ENCODE data around the gene LAT.

GRCh38 chr16:28998837-28999236, 14.0 kb downstream of the LAT start:
- TF ChIP-seq EZH2 (IDR thresholded peaks at IDR 0.05), result no peak
- no peak for TF ChIP-seq MAX (IDR thresholded peaks at IDR 0.05)
- no peak for TF ChIP-seq POLR2AphosphoS5 (IDR thresholded peaks at IDR 0.05; ENCODE audit: low read depth, low read length)
- TF ChIP-seq POLR2A (IDR thresholded peaks at IDR 0.05; ENCODE audit: borderline replicate concordance, extremely low read depth, insufficient read depth, insufficient read length), result no peak
- TF ChIP-seq CTCF (IDR thresholded peaks at IDR 0.05 in 2 of 3, conservative IDR thresholded peaks at IDR 0.05 in 1 of 3; ENCODE audit: borderline replicate concordance in 1 of 3, insufficient read depth in 1 of 3, low read depth in 2 of 3, low read length in 2 of 3), result no peak
- TF ChIP-seq ZBTB33 (IDR thresholded peaks at IDR 0.05; ENCODE audit: extremely low read depth, insufficient replicate concordance, low read length), result no peak
- TF ChIP-seq REST (IDR thresholded peaks at IDR 0.05; ENCODE audit: low read depth), result no peak
- no peak for TF ChIP-seq EGR1 (IDR thresholded peaks at IDR 0.05; ENCODE audit: low read depth)
- no peak for TF ChIP-seq TCF7L2 (IDR thresholded peaks at IDR 0.05; ENCODE audit: borderline replicate concordance, extremely low read depth, insufficient read depth, insufficient read length)
- no peak for TF ChIP-seq SIN3A (IDR thresholded peaks at IDR 0.05; ENCODE audit: low read depth)
- no peak for TF ChIP-seq RAD21 (IDR thresholded peaks at IDR 0.05; ENCODE audit: low read depth)
- TF ChIP-seq ZNF274 (IDR thresholded peaks at IDR 0.05; ENCODE audit: low read depth, low read length), result no peak
- no peak for TF ChIP-seq YY1 (IDR thresholded peaks at IDR 0.05; ENCODE audit: extremely low read depth, insufficient replicate concordance, low read depth, low read length)

Measured in HCT116 (cell line).